Effector memory CD8-positive, alpha-beta T cell (primary cell): ENCODE results near the gene HORMAD2.
A peak's percentile ranks its signal among the peaks of the same experiment; 100 is the strongest.
"Not testable (repeated sequence)": the region's sequence is repeated elsewhere in the genome, so short reads cannot be mapped to it uniquely, and the experiment has no call there.

ENCODE experiments used
- ATAC-seq: fragments of 150-1000 bp; cut with Tn5 transposase; replicated peaks from 2 replicates; pipeline ENCODE4 v1.10.0; 2021; ENCODE audit warnings: mild to moderate bottlenecking, moderate library complexity
- DNase-seq, 3 experiments: peaks; one replicate each; pipeline ENCODE4 v3.0.0; 2021
- H3K27ac Mint-ChIP-seq, 2 donors: one replicate each; pipeline ENCODE4 v1.8.0; 2022; ENCODE audit warnings: mild to moderate bottlenecking in 2 of 2, mixed read lengths in 2 of 2, moderate library complexity in 2 of 2
- H3K27me3 Mint-ChIP-seq, 2 donors: one replicate each; pipeline ENCODE4 v1.8.0; 2022; ENCODE audit warnings: mixed read lengths in 2 of 2
- H3K36me3 Mint-ChIP-seq: one replicate; pipeline ENCODE4 v1.8.0; 2022; ENCODE audit warnings: mild to moderate bottlenecking, moderate library complexity, mixed read lengths; ENCODE audit not compliant: insufficient read depth
- H3K4me1 Mint-ChIP-seq, 2 donors: one replicate each; pipeline ENCODE4 v1.8.0; 2022; ENCODE audit warnings: low read depth in 2 of 2, mixed read lengths in 2 of 2
- H3K4me3 Mint-ChIP-seq, 2 donors: one replicate each; pipeline ENCODE4 v1.8.0; 2022; ENCODE audit warnings: mild to moderate bottlenecking in 2 of 2, mixed read lengths in 2 of 2, moderate library complexity in 2 of 2
- H3K9me3 Mint-ChIP-seq, 2 donors: one replicate each; pipeline ENCODE4 v1.8.0; 2022; ENCODE audit warnings: mixed read lengths in 2 of 2

The HORMAD2 gene

GRCh38 chr22:30210235-30210909, 130.1 kb downstream of the HORMAD2 start:
- no peak overlapping the region for H3K4me3 Mint-ChIP-seq
- DNase-seq (no peak), ATAC-seq (no peak)
- no peaks in the 10 kb centered on the region for H3K27me3 Mint-ChIP-seq
- H3K4me1 Mint-ChIP-seq = peaks cover 7 to 14% of the 10 kb centered on the region in 2 donors
- no peaks in the 10 kb centered on the region for H3K9me3 Mint-ChIP-seq
- H3K27ac Mint-ChIP-seq = no peak overlapping the region
- H3K36me3 Mint-ChIP-seq = no peaks in the 10 kb centered on the region

- Mint-ChIP-seq H3K27me3 (no peaks in the 10 kb centered on the region), H3K9me3 (no peaks in the 10 kb centered on the region), H3K27ac (no peak overlapping the region), H3K4me1 (peaks cover 7 to 14% of the 10 kb centered on the region in 2 donors), H3K4me3 (no peak overlapping the region), H3K36me3 (no peaks in the 10 kb centered on the region)
- ATAC-seq = no peak
- DNase-seq = no peak
Observed at GRCh38 chr22:30211124-30211820, 131.0 kb downstream of the HORMAD2 start.

GRCh38 chr22:30212363-30212995, 132.2 kb downstream of the HORMAD2 start:
- no peak for DNase-seq
- H3K4me1 Mint-ChIP-seq = peaks cover 7 to 12% of the 10 kb centered on the region in 2 donors
- no peak overlapping the region for H3K4me3 Mint-ChIP-seq
- H3K27ac Mint-ChIP-seq = peak overlapping the region; percentile 16 to 87
- no peaks in the 10 kb centered on the region for H3K9me3 Mint-ChIP-seq
- ATAC-seq = no peak
- no peaks in the 10 kb centered on the region for H3K27me3 Mint-ChIP-seq
- H3K36me3 Mint-ChIP-seq = no peaks in the 10 kb centered on the region

- DNase-seq (no peak), ATAC-seq (no peak)
- H3K27ac Mint-ChIP-seq = peak overlapping the region; percentile 16 to 87
Observed at GRCh38 chr22:30212996-30213441, 132.8 kb downstream of the HORMAD2 start.

DNA sequence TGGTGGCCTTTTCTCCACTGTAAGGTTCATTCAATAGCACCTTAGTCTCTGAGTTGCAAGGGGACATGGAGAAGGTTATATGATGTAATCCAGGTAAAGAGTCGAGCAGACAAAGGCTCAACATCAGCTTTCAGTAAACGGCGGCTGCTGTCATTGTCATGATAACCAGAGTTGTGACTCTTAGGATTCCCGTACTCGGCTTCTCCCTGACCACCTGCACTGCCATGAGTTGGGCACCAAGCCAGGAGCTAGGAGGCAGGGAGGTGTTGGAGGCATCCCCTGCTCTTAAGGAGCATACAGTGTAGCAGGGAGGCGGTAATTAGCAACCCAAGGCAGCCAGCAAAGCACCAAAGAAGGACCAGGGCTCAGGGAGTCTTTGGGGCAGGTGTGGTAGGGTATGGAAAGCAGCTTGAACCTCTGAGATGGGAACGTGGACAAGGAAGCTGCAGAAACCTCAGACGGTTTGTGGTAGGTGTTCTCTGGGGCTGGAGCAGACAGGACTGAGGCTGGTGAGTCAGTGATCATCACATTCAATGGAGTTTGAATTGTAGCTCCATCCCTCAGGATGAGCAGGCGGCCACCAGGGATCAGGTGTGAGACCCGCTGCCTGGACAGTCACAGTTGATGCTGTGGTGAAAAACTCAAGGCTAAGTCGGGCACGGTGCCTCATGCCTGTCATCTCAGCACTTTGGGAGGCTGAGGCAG, 134.6 kb downstream of the HORMAD2 start:
- Mint-ChIP-seq H3K4me3 (no peak overlapping the region), H3K4me1 (peaks cover 13 to 19% of the 10 kb centered on the region in 2 donors), H3K27ac (peak overlapping the region in 1 of 2 donors; percentile 62), H3K27me3 (no peaks in the 10 kb centered on the region), H3K9me3 (no peaks in the 10 kb centered on the region), H3K36me3 (no peaks in the 10 kb centered on the region)
- ATAC-seq = no peak
- DNase-seq = no peak

More at GRCh38 chr22:30212996-30213441, 132.8 kb downstream of the HORMAD2 start:
- Mint-ChIP-seq H3K36me3 (no peaks in the 10 kb centered on the region), H3K27me3 (no peaks in the 10 kb centered on the region), H3K4me3 (no peak overlapping the region), H3K9me3 (no peaks in the 10 kb centered on the region), H3K4me1 (peaks cover 7 to 12% of the 10 kb centered on the region in 2 donors)

- not testable (repeated sequence) for H3K4me3 Mint-ChIP-seq, H3K27me3 Mint-ChIP-seq, ATAC-seq, H3K36me3 Mint-ChIP-seq, H3K9me3 Mint-ChIP-seq, H3K27ac Mint-ChIP-seq, DNase-seq
- peaks cover 27 to 33% of the 10 kb centered on the region in 2 donors for H3K4me1 Mint-ChIP-seq
Observed at GRCh38 chr22:30216272-30216671, 136.0 kb downstream of the HORMAD2 start.

GRCh38 chr22:30216710-30217109, 136.4 kb downstream of the HORMAD2 start:
- Mint-ChIP-seq H3K27ac (no peak overlapping the region), H3K36me3 (peaks cover 4% of the 10 kb centered on the region), H3K4me1 (peaks cover 31 to 38% of the 10 kb centered on the region in 2 donors), H3K27me3 (no peaks in the 10 kb centered on the region), H3K9me3 (no peaks in the 10 kb centered on the region), H3K4me3 (no peak overlapping the region)
- DNase-seq = no peak
- no peak for ATAC-seq

DNA sequence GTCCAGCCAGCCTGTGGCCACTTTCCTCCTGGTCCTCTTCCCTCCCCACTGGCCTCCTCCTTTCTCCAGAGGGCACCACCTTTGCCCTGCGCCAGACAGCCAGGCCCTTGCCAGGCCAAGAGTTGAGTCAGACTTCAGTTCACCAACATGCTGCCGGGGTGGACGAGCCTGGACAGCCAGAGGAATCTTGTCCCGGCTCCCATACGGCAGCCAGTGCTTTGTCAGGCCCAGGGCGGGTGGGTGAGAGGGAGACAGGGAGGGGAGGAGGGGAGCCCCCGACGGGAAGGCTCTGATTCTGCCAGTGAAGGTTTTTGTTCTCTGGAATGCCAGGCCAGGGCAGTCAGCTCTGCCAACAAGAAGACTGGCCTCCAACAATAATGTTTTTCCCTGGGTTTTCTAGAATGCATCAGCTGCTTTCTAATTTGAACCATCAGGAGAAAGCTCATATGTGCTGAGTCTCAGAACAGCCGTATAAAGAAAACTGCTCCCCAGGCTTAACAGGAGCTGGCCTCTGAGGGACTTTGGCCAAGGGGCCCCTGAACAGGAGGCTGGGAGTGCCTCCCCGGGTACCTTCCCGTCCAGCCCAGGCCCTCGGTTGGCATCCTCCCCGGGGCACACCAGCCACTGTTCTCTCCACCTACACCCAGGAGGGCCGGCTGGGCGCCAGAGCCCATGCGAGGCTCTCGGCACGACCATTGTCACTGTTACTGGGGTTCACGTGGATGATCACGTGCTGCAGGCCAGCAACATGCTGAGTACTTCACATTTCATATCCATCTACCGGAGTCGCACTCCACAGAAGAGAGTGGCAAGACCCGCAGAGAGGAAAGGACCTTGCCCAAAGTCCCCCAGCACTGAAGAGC, 137.7 kb downstream of the HORMAD2 start:
- no peaks in the 10 kb centered on the region for H3K27me3 Mint-ChIP-seq
- H3K27ac Mint-ChIP-seq = peak overlapping the region in 1 of 2 donors; percentile 45
- no peak for DNase-seq
- no peaks in the 10 kb centered on the region for H3K9me3 Mint-ChIP-seq
- H3K36me3 Mint-ChIP-seq = peaks cover 4% of the 10 kb centered on the region
- peaks cover 34 to 43% of the 10 kb centered on the region in 2 donors for H3K4me1 Mint-ChIP-seq
- H3K4me3 Mint-ChIP-seq = no peak overlapping the region
- ATAC-seq = no peak

- peak overlapping the region in 1 of 2 donors; percentile 39 for H3K4me3 Mint-ChIP-seq
- no peaks in the 10 kb centered on the region for H3K27me3 Mint-ChIP-seq
- DNase-seq (no peak), ATAC-seq (no peak)
- H3K9me3 Mint-ChIP-seq = no peaks in the 10 kb centered on the region
- H3K27ac Mint-ChIP-seq = peak overlapping the region; percentile 92 to 93
- peaks cover 4% of the 10 kb centered on the region for H3K36me3 Mint-ChIP-seq
- H3K4me1 Mint-ChIP-seq = peaks cover 38 to 50% of the 10 kb centered on the region in 2 donors
Observed at GRCh38 chr22:30219049-30219654, 138.9 kb downstream of the HORMAD2 start.

GRCh38 chr22:30219668-30220278, 139.5 kb downstream of the HORMAD2 start:
- Mint-ChIP-seq H3K4me3 (peak overlapping the region; percentile 70 to 78), H3K36me3 (peaks cover 4% of the 10 kb centered on the region), H3K4me1 (peaks cover 39 to 54% of the 10 kb centered on the region in 2 donors), H3K9me3 (no peaks in the 10 kb centered on the region), H3K27ac (peak overlapping the region; percentile 92 to 93), H3K27me3 (no peaks in the 10 kb centered on the region)
- ATAC-seq = no peak
- DNase-seq = no peak

DNA sequence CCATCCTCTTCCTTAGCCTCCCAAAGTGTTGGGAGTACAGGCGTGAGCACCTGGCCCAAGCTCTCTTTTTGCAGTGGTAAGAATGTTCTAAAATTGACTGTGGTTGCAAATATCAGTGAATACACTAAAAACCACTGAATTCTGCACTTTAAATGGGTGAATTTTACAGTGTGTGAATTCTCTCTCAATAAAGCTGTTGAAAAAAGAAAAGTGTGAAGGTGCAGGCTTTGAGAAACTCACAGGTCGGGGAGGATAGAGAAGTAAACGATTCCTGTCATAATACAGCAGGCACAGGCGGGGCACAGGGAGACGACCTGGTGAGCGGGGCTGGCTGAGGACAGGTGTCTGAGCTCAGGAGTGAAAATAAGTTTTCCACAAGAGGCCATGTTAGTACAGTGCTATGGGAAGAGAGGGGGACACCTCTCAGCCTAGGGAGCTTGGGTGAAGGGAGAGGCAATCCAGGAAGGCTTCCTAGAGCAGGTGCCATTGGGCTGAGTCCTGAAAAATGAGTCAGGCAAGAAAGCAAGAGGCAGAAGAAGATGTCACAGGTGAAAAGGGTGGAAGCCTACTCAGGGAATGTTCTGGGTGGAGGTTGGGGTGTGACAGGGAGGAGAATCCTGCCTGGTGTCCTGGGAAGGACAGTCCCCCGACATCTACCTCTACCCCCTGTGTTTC, 140.2 kb downstream of the HORMAD2 start:
- no peaks in the 10 kb centered on the region for H3K27me3 Mint-ChIP-seq
- H3K36me3 Mint-ChIP-seq = peaks cover 4% of the 10 kb centered on the region
- H3K27ac Mint-ChIP-seq = peak overlapping the region; percentile 92 to 93
- no peak for ATAC-seq
- peak overlapping the region; percentile 70 to 78 for H3K4me3 Mint-ChIP-seq
- DNase-seq = no peak
- H3K9me3 Mint-ChIP-seq = no peaks in the 10 kb centered on the region
- peaks cover 46 to 58% of the 10 kb centered on the region in 2 donors for H3K4me1 Mint-ChIP-seq
